Measurements from ENCODE around the gene DDR1. TPM values are rescaled to one million over a fixed set of nuclear protein-coding genes. Genes with fewer than 3 reads are reported as not detected.

The DDR1 gene
- total RNA-seq, 1 donor from 2014 or later = 120 TPM

- H3K36me3 Mint-ChIP-seq (ENCODE audit: unreplicated experiment) = no peaks in the 10 kb centered on the region
- H3K4me1 Mint-ChIP-seq (ENCODE audit: low read depth, unreplicated experiment) = peaks cover 2% of the 10 kb centered on the region
- H3K4me3 Mint-ChIP-seq (ENCODE audit: unreplicated experiment) = no peak overlapping the region
- TF ChIP-seq CTCF (IDR thresholded peaks at IDR 0.05; ENCODE audit: partially characterized antibody, unreplicated experiment) = no peak
- H3K9me3 Mint-ChIP-seq (ENCODE audit: unreplicated experiment) = no peaks in the 10 kb centered on the region
- no peak overlapping the region for H3K27ac Mint-ChIP-seq (ENCODE audit: unreplicated experiment)
- no peak for DNase-seq
- peaks cover 2% of the 10 kb centered on the region for H3K27me3 Mint-ChIP-seq (ENCODE audit: unreplicated experiment)
These were observed 43.2 kb upstream of the DDR1 start for GRCh38 chr6:30840935-30841643.

GRCh38 chr6:30841644-30842504 is 42.4 kb upstream of the DDR1 start:
- H3K27me3 Mint-ChIP-seq (ENCODE audit: unreplicated experiment) = peaks cover 2% of the 10 kb centered on the region
- no peak for TF ChIP-seq CTCF (IDR thresholded peaks at IDR 0.05; ENCODE audit: partially characterized antibody, unreplicated experiment)
- peaks cover 2% of the 10 kb centered on the region for H3K4me1 Mint-ChIP-seq (ENCODE audit: low read depth, unreplicated experiment)
- DNase-seq = no peak
- no peak overlapping the region for H3K4me3 Mint-ChIP-seq (ENCODE audit: unreplicated experiment)
- no peaks in the 10 kb centered on the region for H3K36me3 Mint-ChIP-seq (ENCODE audit: unreplicated experiment)
- no peaks in the 10 kb centered on the region for H3K9me3 Mint-ChIP-seq (ENCODE audit: unreplicated experiment)
- H3K27ac Mint-ChIP-seq (ENCODE audit: unreplicated experiment) = no peak overlapping the region

- H3K4me1 Mint-ChIP-seq (ENCODE audit: low read depth, unreplicated experiment) = peaks cover 2% of the 10 kb centered on the region
- no peak overlapping the region for H3K27ac Mint-ChIP-seq (ENCODE audit: unreplicated experiment)
- H3K4me3 Mint-ChIP-seq (ENCODE audit: unreplicated experiment) = no peak overlapping the region
- DNase-seq = no peak
- H3K9me3 Mint-ChIP-seq (ENCODE audit: unreplicated experiment) = no peaks in the 10 kb centered on the region
- H3K36me3 Mint-ChIP-seq (ENCODE audit: unreplicated experiment) = no peaks in the 10 kb centered on the region
- TF ChIP-seq CTCF (IDR thresholded peaks at IDR 0.05; ENCODE audit: partially characterized antibody, unreplicated experiment) = no peak
- H3K27me3 Mint-ChIP-seq (ENCODE audit: unreplicated experiment) = peaks cover 2% of the 10 kb centered on the region
These were observed 41.3 kb upstream of the DDR1 start for GRCh38 chr6:30842754-30843610.

- H3K27me3 Mint-ChIP-seq (ENCODE audit: unreplicated experiment) = peaks cover 2% of the 10 kb centered on the region
- no peaks in the 10 kb centered on the region for H3K9me3 Mint-ChIP-seq (ENCODE audit: unreplicated experiment)
- H3K36me3 Mint-ChIP-seq (ENCODE audit: unreplicated experiment) = no peaks in the 10 kb centered on the region
- peaks cover 2% of the 10 kb centered on the region for H3K4me1 Mint-ChIP-seq (ENCODE audit: low read depth, unreplicated experiment)
- H3K4me3 Mint-ChIP-seq (ENCODE audit: unreplicated experiment) = no peak overlapping the region
- no peak for TF ChIP-seq CTCF (IDR thresholded peaks at IDR 0.05; ENCODE audit: partially characterized antibody, unreplicated experiment)
- H3K27ac Mint-ChIP-seq (ENCODE audit: unreplicated experiment) = no peak overlapping the region
- no peak for DNase-seq
These were observed 40.7 kb upstream of the DDR1 start for GRCh38 chr6:30843611-30843998.
